ENCODE measurements around the gene ZNF581.

GRCh38 chr19:55694241-55694655 is 50.8 kb downstream of the ZNF581 start:
- TF ChIP-seq JUND (IDR thresholded peaks at IDR 0.05): no peak
- no peak for TF ChIP-seq CTCF (IDR thresholded peaks at IDR 0.05; ENCODE audit: low read depth, low read length, missing input control)
- TF ChIP-seq SP1 (IDR thresholded peaks at IDR 0.05): no peak
- no peak for TF ChIP-seq GABPA (IDR thresholded peaks at IDR 0.05 in 1 of 2, conservative IDR thresholded peaks at IDR 0.05 in 1 of 2)
- TF ChIP-seq YY1 (IDR thresholded peaks at IDR 0.05): no peak
- TF ChIP-seq ZBTB33 (IDR thresholded peaks at IDR 0.05): no peak
- no peak for TF ChIP-seq REST (IDR thresholded peaks at IDR 0.05)
- no peak for TF ChIP-seq RXRA (IDR thresholded peaks at IDR 0.05)
- TF ChIP-seq TAF1 (conservative IDR thresholded peaks at IDR 0.05): no peak
- TF ChIP-seq EGR1 (IDR thresholded peaks at IDR 0.05; ENCODE audit: low read depth in 2 of 2): no peak
- TF ChIP-seq MAX (IDR thresholded peaks at IDR 0.05): no peak
- TF ChIP-seq ATF3 (IDR thresholded peaks at IDR 0.05): no peak

All from liver (tissue), 3 donors.